ENCODE data around the gene CCND2. TPM values are rescaled to one million over a fixed set of nuclear protein-coding genes. Genes with fewer than 3 reads are reported as not detected.

CCND2 gene
- total and polyA plus RNA-seq, 9 donors, result 4.0 to 105 (median 45.4) TPM

DNA sequence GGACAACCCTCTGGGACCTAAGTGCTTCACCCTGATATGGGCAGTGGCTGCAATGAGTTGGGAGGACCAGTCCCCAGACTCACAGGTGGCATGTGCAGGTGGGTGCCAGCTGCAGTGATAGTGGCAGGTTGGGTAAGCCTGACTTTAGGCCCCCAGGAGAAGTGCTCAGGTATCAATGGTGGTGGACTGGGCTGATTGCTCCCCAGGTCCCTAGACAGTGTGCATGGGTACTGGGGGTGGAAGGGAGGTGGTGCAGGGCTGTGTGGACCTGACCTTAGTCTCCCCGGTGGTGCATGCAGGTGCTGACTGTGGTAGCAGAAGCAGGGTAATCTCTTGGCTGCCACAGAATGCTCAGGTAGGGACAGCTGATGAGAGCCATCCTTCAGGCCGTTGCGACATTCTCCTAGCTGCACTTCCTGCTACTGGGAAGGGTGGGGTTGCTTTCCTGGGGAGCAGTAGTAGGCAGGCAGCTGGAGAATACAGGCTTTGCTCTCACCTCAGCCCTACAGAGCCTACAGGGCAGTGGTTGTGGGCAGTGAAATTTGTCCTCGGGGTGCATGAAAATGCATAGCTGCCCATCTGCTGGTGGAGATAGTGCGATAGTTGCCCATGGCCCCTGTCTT lies 33.3 kb upstream of the CCND2 start:
- Histone ChIP-seq H3K27ac (no peak overlapping the region), H3K27me3 (no peaks in the 10 kb centered on the region), H3K4me1 (ENCODE audit: insufficient read depth) (no peaks in the 10 kb centered on the region), H3K4me3 (no peak overlapping the region), H3K36me3 (no peaks in the 10 kb centered on the region), H3K9me3 (no peaks in the 10 kb centered on the region)
- intact Hi-C loops (cut with DNase I), result no loop called here
- TF ChIP-seq, protein P1, sequence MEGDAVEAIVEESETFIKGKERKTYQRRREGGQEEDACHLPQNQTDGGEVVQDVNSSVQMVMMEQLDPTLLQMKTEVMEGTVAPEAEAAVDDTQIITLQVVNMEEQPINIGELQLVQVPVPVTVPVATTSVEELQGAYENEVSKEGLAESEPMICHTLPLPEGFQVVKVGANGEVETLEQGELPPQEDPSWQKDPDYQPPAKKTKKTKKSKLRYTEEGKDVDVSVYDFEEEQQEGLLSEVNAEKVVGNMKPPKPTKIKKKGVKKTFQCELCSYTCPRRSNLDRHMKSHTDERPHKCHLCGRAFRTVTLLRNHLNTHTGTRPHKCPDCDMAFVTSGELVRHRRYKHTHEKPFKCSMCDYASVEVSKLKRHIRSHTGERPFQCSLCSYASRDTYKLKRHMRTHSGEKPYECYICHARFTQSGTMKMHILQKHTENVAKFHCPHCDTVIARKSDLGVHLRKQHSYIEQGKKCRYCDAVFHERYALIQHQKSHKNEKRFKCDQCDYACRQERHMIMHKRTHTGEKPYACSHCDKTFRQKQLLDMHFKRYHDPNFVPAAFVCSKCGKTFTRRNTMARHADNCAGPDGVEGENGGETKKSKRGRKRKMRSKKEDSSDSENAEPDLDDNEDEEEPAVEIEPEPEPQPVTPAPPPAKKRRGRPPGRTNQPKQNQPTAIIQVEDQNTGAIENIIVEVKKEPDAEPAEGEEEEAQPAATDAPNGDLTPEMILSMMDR (IDR thresholded peaks at IDR 0.05), result no peak
- TF ChIP-seq EP300 (IDR thresholded peaks at IDR 0.05), result no peak
- no peak for TF ChIP-seq POLR2A (IDR thresholded peaks at IDR 0.05)
- no peak for DNase-seq
- WGBS, 3 donors, result 79 to 92% (median 81%) methylated on average over 5 of the region's 5 CpGs

DNA sequence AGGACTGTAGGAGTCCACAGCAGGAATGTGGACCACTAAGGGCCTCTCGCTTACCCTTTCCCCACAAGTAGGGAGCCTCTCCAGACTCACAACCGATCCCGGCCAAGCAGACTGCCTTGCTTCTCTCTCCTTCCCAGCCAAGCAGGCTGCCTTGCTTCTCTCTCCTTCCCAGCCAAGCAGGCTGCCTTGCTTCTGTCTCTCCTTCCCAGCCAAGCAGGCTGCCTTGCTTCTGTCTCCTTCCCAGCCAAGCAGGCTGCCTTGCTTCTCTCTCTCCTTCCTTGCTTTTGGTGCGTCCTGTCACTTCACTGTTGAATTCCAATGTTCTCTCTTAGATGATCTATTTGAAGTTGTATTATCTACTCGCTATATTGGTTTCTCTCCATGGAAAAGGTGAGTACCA lies 32.6 kb upstream of the CCND2 start:
- Histone ChIP-seq H3K4me1 (ENCODE audit: insufficient read depth) (no peaks in the 10 kb centered on the region), H3K9me3 (no peaks in the 10 kb centered on the region), H3K27me3 (no peaks in the 10 kb centered on the region), H3K36me3 (no peaks in the 10 kb centered on the region), H3K4me3 (no peak overlapping the region), H3K27ac (no peak overlapping the region)
- WGBS, 3 donors, result 79 to 87% (median 86%) methylated on average over 5 of the region's 5 CpGs
- TF ChIP-seq POLR2A (IDR thresholded peaks at IDR 0.05) (no peak), EP300 (IDR thresholded peaks at IDR 0.05) (no peak)
- TF ChIP-seq, protein P1 (IDR thresholded peaks at IDR 0.05), result no peak
- no peak for DNase-seq
- intact Hi-C loops (cut with DNase I), result no loop called here

DNA sequence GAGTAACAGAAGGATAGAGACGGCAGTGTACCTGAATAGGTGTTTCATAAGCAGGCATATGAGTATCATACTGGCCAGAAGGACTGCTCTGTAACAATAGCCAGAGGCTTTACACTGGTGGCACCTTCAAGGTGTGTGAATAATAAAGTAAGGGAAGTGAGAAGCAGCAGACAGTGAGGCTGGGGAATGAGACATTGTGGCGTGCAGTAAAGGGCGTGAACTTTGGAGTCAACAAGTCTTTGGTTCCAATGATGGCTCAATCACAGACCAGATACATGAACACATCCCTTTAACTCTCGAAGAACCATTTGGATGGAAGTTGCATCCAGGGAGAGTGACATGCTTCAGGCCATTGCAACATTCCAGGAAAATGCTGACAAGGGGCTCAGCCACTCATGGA lies 32.0 kb upstream of the CCND2 start:
- Histone ChIP-seq H3K27ac (no peak overlapping the region), H3K36me3 (no peaks in the 10 kb centered on the region), H3K4me1 (ENCODE audit: insufficient read depth) (no peaks in the 10 kb centered on the region), H3K9me3 (no peaks in the 10 kb centered on the region), H3K27me3 (no peaks in the 10 kb centered on the region), H3K4me3 (no peak overlapping the region)
- intact Hi-C loops (cut with DNase I), result no loop called here
- TF ChIP-seq, protein P1 (IDR thresholded peaks at IDR 0.05), result no peak
- no peak for TF ChIP-seq POLR2A (IDR thresholded peaks at IDR 0.05)
- no peak for TF ChIP-seq EP300 (IDR thresholded peaks at IDR 0.05)
- 82 to 87% (median 84%) methylated on average over 4 of the region's 4 CpGs for WGBS, 3 donors
- DNase-seq, result no peak

DNA sequence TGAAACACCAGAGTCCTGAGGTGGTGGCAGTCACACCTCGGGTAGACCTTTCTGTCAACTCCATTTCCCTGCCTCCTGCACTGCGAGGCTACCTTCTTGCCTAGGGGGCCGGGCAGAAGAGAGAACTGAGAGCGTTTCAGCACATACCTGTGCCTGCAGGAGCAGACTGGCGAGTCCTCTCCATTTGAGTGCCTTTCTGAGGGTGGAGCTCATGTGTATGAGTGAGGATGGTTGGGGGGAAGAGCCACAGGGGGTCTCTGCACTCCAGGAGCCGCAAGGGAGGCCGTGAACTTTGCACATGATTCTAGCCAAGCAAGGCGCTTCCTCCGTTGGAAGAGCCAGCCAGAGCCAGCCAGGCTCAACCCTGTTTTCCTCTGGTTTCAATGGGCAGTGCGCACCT lies 31.0 kb upstream of the CCND2 start:
- no peaks in the 10 kb centered on the region for H3K27me3 ChIP-seq
- H3K9me3 ChIP-seq, result no peaks in the 10 kb centered on the region
- intact Hi-C loops (cut with DNase I), result no loop called here
- H3K4me1 ChIP-seq (ENCODE audit: insufficient read depth), result no peaks in the 10 kb centered on the region
- 63 to 81% (median 66%) methylated on average over 10 of the region's 10 CpGs for WGBS, 3 donors
- no peaks in the 10 kb centered on the region for H3K36me3 ChIP-seq
- TF ChIP-seq, protein P1 (IDR thresholded peaks at IDR 0.05), result no peak
- no peak for TF ChIP-seq EP300 (IDR thresholded peaks at IDR 0.05)
- TF ChIP-seq POLR2A (IDR thresholded peaks at IDR 0.05), result no peak
- no peak overlapping the region for H3K4me3 ChIP-seq
- no peak for DNase-seq
- H3K27ac ChIP-seq, result no peak overlapping the region

Measured in ovary (tissue), 9 donors.